ENCODE measurements around the gene KIAA1755.

DNA sequence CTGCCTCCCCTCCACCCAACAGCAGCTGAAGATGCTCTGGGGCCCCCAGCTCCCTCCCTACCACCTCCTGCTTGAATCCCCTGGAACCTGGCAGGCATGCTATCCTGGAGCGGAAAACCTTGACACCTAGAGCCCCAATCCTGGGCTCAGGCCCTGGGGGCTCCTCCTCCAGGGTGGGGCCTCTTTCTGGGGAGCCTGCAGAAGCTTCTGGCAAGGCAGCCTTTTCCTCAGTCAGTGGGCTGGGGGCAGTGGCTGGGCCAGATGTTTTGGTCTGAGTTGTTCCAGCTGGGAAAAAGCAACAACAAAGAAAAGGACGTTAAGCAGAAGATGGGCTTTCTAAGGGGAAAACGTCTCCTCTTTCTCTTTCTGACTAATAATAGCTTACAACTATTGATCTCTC lies 21.1 kb downstream of the KIAA1755 start:
- TF ChIP-seq, protein P1, sequence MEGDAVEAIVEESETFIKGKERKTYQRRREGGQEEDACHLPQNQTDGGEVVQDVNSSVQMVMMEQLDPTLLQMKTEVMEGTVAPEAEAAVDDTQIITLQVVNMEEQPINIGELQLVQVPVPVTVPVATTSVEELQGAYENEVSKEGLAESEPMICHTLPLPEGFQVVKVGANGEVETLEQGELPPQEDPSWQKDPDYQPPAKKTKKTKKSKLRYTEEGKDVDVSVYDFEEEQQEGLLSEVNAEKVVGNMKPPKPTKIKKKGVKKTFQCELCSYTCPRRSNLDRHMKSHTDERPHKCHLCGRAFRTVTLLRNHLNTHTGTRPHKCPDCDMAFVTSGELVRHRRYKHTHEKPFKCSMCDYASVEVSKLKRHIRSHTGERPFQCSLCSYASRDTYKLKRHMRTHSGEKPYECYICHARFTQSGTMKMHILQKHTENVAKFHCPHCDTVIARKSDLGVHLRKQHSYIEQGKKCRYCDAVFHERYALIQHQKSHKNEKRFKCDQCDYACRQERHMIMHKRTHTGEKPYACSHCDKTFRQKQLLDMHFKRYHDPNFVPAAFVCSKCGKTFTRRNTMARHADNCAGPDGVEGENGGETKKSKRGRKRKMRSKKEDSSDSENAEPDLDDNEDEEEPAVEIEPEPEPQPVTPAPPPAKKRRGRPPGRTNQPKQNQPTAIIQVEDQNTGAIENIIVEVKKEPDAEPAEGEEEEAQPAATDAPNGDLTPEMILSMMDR (conservative IDR thresholded peaks at IDR 0.05; ENCODE audit: low read depth, low read length) = no peak
- no peak for TF ChIP-seq POLR2A (IDR thresholded peaks at IDR 0.05; ENCODE audit: low read depth, low read length)

Measured in IMR-90 (cell line).